GM19193 (cell line): ENCODE results near the gene PRPH.
A peak's percentile ranks its signal among the peaks of the same experiment; 100 is the strongest.

Source experiments
- POLR2A ChIP-seq: IDR thresholded peaks from 4 replicates; pipeline ENCODE4 v1.6.1; 2011; ENCODE audit not compliant: insufficient read depth, insufficient read length; ENCODE audit errors: extremely low read depth

The PRPH gene

DNA sequence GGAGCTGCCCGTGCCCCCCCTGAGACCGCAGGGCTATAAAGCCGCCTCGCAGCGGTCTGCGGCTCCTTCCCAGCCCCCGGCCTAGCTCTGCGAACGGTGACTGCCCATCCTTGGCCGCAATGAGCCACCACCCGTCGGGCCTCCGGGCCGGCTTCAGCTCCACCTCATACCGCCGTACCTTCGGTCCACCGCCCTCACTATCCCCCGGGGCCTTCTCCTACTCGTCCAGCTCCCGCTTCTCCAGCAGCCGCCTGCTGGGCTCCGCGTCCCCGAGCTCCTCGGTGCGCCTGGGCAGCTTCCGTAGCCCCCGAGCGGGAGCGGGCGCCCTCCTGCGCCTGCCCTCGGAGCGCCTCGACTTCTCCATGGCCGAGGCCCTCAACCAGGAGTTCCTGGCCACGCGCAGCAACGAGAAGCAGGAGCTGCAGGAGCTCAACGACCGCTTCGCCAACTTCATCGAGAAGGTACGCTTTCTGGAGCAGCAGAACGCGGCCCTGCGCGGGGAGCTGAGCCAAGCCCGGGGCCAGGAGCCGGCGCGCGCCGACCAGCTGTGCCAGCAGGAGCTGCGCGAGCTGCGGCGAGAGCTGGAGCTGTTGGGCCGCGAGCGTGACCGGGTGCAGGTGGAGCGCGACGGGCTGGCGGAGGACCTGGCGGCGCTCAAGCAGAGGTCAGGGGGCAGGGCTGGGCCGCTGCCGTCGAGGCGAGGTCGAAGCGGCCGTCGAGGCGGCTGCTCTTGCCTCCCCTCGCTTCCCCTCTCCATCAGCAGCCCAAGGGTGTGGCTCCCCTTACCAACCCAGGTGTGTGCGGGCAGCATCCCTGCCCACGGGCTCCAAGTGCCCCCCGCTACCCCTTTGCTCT is at the start of gene PRPH:
PRPH (plus strand) TSS at position 66 of the 855 bp plus-strand sequence; CDS start at position 120, 54 bp downstream.
- no peak for TF ChIP-seq POLR2A

DNA sequence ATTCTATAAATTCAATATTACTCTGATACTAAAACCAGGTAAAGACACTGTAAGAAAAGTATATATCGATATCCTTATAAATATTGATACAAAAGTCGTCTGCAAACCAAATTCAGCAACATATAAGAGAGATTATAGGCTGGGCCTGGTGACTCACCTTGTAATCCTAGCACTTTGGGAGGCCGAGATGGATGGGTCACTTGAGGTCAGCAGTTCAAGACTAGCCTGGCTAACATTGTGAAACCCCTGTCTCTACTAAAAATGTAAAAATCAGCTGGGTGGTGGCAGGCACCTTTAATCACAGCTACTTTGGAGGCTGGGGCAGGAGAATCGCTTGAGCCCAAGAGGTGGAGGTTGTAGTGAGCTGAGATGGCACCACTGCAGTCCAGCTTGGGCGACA is 43.6 kb upstream of the PRPH start:
- no peak for TF ChIP-seq POLR2A

DNA sequence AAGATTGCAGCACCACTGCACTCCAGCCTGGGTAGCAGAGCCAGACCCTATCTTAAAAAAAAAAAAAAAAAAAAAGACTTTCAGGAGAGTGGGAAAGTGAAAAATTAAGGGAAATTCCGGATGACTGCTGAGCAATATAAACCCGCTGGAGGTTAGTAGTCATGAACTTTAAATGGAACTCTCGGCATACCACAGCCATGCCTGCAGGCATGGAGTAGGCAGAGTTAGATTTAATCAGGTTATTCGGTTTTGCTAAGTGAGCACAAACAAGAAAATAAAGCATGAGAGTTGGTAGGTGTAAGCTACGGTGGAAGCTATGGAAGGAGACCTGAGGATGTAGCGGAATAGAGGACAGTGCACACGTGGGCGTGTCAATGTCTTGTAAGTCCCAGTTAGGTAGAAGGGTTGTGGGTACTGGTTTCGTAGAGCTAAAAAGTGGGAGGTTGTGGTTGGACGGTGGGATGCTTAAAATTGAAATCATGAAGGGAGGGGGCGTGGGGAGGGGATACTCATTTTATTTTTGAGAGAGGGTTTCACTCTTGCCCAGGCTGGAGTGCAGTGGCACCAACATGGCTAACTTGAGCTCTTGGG is 41.8 kb upstream of the PRPH start:
- TF ChIP-seq POLR2A = no peak

DNA sequence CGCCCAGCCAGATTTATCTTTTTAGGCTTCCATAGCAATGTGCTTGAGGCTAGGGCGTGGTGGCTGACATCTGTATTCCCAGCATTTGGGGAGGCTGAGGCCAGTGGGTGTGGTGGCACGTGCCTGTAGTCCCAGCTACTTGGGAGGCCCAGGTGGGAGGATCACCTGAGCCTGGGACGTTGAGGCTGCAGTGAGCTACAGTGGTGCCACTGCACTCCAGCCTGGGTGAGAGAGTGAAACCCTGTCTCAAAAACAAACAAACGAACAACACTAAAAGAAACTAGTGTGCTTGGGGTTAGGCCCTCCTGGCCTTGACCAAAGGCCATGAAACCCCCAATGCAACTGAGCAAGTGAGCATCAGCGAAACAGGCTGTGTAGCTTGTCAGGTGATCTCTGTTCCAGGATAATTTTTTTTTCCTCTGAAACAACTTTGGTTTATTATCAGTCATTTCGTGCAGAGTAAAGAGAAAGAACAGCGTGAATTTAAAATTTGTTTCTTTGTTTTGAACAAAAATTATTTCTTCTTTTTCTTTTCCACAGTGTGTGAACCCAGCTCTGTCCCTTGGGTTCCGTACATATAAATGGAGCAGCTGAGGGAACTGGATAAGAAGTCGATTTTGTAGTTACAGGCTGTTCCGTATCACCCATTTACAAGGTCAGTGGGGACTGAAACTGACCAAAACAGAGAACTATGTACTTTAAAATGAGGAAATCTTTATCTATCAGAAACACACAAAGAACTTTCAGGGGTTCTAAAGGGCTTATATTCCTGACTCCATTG is 38.9 kb upstream of the PRPH start:
- no peak for TF ChIP-seq POLR2A

DNA sequence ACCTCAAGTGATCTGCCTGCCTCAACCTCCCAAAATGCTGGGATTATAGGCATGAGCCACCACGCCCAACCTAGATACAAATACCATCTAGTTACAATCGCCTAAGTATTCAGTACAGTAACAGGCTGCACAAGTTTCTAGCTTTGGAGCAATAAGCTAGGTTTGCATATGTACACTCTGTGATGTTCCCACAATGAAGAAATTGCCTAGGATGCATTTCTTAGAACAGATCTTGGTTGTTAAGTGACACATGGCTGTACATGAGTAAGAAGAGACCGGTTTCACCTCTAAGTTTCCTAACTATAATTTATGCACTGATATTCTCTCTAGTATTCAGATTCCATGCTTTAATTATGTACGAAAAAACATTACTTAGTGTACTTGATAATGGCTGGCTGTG is 35.5 kb upstream of the PRPH start:
- no peak for TF ChIP-seq POLR2A

DNA sequence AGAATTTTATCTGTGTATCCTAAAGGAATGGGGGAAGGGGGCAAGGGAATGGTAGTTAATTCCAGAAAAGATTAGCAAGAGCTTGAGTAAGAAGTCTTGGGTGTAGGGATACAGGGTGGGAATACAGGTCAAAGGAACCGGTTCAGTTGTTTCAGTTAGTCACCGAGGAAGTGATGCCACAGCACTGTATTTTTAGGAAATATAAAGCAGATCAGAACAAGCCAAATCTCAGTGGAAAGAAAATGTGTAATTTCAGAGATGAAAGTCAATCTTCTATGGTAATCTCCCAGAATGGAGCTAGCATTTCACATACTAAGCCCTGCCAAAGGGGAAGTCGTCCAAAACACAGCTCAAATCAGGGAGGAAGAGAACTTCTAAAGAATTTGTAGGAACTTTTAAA is 34.8 kb upstream of the PRPH start:
- no peak for TF ChIP-seq POLR2A

DNA sequence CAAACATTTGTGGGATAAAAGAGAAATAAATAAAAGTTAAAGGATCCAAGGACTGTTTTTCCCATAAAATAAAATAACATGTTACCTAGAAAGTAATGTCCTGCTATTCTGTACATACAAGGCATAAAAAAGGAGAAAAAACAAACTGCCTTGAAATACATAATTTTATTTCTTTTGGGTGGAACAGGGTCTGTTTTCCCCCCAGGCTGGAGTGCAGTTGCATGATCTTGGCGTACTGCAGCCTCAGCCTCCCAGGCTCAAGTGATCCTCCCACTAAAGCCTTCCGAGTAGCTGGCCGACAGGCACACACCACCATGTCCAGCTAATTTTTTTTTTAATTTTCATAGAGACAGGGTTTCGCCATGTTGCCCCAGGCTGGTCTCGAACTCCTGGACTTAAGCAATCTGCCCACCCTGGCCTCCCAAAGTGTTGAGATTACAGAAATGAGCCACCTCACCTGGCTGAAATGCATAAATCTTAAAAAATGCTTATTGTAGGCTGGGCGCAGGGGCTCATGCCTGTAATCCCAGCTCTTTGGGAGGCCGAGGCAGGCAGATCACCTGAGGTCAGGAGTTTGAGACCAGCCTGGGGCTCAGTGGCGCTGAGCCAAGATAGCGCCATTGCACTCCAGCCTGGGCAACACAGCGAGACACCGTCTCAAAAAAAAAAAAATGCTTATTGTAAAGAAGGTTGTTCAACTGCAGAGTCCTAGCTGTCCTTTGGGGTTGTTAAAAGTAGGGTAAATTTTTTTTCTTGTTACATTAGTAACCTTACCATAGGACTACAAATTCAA is 34.2 kb upstream of the PRPH start:
- no peak for TF ChIP-seq POLR2A

DNA sequence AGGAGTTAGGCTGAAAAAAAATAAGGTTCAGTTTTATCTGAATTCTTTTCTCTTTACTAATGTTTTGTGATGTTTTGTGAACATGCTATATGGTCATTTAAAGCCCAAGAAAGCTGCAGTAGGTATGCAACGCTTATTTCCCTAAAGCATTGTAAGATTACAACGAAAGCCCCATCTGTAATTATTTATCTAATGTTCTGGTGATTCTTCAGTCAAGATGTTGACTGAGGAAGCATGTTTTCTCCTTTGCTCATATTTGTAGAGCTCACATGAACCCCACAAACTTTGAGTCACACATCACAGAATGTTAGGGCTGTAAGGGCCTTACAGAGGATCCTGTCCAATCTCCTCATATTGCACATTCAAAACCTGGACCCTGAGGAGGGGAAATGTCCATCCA is 33.2 kb upstream of the PRPH start:
- TF ChIP-seq POLR2A = no peak

DNA sequence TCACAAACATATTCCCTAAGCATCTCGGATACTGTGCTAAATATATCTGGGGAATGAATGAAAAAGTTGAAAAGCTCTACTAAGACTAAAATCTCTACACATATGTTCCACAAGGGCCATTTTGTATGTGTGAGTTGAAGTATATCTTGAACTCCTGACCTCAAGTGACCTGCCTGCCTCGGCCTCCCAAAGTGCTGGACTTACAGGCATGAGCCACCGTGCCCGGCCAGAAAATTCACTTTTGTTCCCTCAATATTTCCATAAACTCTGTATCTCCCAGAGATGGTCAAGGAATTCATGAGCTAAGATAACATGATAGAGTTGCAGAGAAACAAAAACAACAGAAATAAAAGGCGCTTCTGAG is 31.6 kb upstream of the PRPH start:
- TF ChIP-seq POLR2A = no peak

DNA sequence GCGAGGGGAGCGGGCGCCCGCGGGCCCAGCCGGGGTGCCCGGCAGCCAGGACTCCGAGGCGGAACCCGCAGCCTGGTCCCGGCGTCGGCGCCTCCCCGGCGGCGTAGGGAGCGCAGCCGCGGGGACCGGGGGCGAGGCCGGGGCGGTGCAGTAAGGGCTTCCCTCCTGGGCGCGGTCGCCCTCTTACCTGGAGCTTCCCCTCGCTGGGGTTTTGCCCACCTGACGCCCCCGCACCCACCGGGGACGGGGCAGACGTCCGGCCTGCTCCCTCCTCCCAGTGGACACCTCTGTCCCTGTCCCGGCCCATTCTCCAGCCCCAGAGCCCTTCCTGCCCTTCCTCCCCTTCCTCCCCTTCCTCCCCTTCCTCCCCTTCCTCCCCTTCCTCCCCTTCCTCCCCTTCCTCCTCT is 30.5 kb upstream of the PRPH start:
- TF ChIP-seq POLR2A = no peak

DNA sequence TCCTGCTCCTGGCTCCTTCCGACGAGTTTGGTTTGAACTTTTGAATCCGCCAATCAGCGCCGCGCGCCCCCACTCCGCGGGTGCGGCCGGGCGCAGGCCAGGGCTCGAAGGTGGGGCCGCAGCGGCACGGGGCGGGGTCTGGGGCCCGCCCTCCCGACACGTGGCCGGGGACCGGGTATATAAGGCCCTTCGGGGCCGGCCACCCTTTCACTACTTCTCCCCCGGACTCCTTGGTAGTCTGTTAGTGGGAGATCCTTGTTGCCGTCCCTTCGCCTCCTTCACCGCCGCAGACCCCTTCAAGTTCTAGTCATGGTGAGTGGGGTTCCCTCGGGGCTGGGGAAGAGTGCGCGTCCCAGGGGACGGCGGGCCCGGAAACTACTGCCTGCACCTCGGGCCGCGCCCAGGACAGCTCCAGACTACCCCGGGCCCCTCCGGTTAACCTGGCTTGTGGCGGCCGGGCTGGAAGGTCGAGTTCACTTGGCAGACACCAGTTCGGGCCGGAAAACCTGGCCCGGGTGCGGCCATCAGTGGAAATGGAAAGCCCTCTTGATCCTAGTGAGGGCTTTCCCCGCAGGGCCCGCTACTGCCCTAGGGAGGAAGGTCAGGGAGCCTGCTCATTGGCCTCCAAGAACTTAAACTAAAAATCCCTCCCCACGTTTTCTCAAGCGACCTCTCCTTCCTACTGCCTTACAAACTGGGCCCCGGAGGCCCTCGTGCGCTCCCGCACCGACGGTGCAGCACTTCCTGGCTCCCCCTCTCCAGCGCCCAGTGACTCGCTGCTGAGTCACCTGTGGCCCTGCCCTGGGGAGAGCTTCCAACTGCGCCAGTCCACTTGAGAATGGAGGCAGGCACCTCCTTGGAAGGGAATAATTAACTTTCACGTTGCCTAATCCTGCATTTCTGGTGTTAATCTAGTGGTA is 29.8 kb upstream of the PRPH start, which contains the start of gene TUBA1C:
TUBA1C (plus strand) TSS at position 210 of the 920 bp plus-strand sequence; CDS start at position 310, 100 bp downstream.
- TF ChIP-seq POLR2A = peak; percentile 100

DNA sequence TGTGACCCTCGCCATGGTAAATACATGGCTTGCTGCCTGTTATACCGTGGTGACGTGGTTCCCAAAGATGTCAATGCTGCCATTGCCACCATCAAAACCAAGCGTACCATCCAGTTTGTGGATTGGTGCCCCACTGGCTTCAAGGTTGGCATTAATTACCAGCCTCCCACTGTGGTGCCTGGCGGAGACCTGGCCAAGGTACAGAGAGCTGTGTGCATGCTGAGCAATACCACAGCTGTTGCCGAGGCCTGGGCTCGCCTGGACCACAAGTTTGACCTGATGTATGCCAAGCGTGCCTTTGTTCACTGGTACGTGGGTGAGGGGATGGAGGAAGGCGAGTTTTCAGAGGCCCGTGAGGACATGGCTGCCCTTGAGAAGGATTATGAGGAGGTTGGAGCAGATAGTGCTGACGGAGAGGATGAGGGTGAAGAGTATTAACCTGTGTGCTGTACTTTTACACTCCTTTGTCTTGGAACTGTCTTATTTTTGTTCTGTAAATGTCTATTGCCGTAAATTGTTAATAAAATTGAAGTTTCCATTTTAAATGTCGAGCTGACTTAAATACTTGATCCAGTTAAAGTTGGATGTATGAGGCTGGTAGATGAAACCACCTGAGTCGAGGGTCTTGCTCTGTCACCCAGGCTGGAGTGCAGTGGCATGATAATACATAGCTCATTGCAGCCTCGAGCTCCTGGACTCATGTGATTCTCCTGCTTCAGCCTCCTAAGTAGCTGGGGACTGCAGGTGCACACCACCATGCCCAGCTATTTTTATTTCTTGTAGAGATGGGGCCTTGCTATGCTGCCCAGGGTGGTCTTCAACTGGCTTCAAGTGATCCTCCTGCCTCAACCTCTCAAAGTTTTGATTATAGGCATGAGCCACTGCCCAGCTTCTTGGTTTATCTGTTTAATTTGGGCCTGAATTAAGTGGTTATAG is 21.9 kb upstream of the PRPH start:
- TF ChIP-seq POLR2A = peak; percentile 15
